Keratinocyte (primary cell): ENCODE data around the gene MUC5B.

Experiments
- CTCF ChIP-seq, 3 experiments: IDR thresholded peaks in 1 of 3; conservative IDR thresholded peaks in 1 of 3; optimal IDR thresholded peaks in 1 of 3; 2 replicates in 2 of 3; 3 replicates in 1 of 3; pipeline versions ENCODE3 to v1.5.1; 2011; ENCODE audit warnings: low read length in 3 of 3, mild to moderate bottlenecking in 3 of 3, moderate library complexity in 2 of 3, control low read depth in 1 of 3, inconsistent platforms in 1 of 3; ENCODE audit not compliant: insufficient read depth in 2 of 3; ENCODE audit errors: extremely low read depth in 1 of 3
- EZH2 ChIP-seq: IDR thresholded peaks from one replicate; pipeline ENCODE4 v1.6.1; 2012; ENCODE audit warnings: inconsistent platforms, mild to moderate bottlenecking, low read length, moderate library complexity

- TF ChIP-seq CTCF (optimal IDR thresholded peaks at IDR 0.05 in 1 of 3, IDR thresholded peaks at IDR 0.05 in 1 of 3, conservative IDR thresholded peaks at IDR 0.05 in 1 of 3; ENCODE audit: extremely low read depth in 1 of 3, insufficient read depth in 2 of 3, low read length in 3 of 3): no peak
- TF ChIP-seq EZH2: no peak
Observed at GRCh38 chr11:1232883-1233321, 10.0 kb downstream of the MUC5B start.
